ENCODE data around the gene POFUT2.

Gene POFUT2, protein sequence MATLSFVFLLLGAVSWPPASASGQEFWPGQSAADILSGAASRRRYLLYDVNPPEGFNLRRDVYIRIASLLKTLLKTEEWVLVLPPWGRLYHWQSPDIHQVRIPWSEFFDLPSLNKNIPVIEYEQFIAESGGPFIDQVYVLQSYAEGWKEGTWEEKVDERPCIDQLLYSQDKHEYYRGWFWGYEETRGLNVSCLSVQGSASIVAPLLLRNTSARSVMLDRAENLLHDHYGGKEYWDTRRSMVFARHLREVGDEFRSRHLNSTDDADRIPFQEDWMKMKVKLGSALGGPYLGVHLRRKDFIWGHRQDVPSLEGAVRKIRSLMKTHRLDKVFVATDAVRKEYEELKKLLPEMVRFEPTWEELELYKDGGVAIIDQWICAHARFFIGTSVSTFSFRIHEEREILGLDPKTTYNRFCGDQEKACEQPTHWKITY

DNA sequence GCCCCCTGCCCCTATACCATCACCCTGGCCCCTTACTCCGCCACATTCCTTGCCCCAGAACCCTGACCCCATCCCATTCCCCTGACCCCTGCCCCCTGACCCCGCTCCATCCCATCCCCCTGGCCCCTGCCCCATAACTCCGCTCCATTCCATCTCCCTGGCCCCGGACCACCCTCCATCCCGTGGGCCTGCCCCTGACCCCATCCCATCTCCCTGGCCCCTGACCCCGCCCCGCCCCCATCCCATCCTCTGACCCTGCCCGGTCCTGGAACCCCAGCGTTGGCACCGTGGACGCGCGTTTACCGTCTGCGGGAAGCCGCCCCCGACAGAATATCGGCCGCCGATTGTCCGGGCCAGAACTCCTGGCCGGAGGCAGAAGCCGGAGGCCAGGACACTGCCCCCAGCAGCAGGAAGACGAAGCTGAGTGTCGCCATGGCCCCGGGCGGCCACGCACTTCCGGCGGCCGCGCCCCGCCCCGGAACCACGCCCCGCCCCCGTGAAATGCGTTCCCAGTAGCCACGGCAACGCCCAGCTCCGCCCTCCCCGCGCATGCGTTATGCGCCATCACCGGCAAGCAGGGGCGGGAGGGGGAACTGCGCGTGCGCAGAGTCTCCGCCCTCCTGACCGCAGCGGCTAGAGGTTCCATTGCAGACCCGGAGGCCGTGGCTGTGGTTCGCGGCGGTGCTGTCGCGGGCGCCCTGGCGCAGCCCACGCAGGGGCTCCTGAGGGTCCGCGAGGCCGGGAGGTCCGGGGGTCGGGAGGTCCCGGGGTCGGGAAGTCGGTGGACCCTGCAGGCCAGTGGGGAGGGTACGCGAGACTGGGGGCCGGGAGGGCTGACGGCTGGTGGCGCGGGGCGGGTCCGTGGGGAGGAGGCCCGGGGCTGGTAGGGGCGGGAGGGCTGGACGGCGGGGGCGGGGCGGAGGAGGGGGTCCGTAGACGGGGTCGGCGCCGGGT lies at the start of gene POFUT2:
POFUT2 (minus strand) TSS at position 458 of the 954 bp plus-strand sequence; CDS start at position 434, 24 bp downstream.
- DNase-seq (ENCODE audit: low spot score): peak; percentile 96

DNA sequence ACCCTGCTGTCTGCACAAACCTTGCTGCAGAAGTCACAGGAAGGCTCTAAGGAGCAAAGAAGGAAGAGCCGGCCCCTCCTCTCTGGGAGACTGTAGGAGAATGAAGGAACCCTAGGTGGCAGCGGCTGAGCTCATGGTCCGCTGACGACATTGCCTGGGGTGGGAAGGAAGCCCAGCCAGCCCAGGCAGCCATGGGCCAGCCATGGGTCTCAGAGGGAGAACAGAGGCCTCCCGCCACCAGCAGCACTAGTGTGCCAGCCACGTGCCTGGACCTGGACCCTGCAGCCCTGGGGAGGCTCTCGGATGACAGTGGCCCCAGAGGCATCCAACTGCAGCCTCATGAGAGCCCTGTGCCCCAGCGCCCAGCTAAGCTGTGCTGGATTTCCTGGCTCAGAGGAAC lies 49.2 kb upstream of the POFUT2 start:
- DNase-seq (ENCODE audit: low spot score): no peak

DNA sequence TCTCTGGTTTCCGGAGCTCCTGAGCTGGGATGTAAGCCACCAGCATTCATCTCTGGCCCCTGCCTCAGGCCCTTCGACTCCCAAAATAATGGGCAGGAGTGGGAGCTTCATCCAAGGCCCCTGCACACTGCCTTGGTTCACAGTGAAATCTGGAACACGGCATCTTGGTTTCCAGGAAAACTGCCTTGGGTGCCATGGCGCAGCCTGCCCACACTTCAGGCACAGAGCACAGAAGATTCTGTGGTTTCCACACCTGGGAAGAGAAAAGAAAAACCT lies 48.8 kb upstream of the POFUT2 start:
- no peak for DNase-seq (ENCODE audit: low spot score)

DNA sequence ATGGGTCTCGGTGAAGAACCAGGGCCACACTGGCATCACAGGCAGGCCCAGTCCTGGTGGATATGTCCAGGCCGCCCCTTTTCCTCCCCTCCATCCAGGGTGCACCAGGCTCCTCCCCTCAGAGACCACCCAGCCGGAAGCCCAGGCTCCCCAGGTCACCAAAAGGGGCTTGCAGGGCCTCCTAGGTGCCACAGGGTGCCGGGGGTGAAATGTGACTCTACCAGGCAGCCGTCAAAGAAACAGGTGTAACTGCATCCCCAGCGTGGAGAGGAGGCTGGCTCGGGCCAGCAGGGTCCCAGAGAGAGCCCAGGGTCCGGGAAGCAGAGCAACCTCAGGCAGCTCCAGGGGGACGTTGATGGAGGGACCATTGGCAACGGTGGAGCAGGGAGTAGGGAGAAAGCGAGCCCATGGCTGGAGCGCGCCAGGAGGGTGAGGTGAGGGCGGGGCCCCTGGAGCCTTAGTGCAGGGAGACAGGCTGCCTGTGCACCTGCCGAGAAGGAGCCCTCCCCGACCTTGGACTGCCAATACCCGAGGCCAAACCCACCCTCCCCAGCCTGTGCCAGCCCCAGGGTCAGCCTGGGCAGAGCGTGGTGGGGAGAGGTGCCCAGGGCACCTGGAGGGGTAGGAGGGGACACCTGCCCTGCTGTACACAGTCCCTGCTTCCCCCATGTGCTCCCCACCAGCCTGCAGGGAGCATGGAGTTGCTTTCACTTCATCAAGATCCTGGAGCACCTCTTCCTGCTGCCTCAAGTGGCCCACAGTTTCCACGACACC lies 48.3 kb upstream of the POFUT2 start:
- DNase-seq (ENCODE audit: low spot score): no peak

DNA sequence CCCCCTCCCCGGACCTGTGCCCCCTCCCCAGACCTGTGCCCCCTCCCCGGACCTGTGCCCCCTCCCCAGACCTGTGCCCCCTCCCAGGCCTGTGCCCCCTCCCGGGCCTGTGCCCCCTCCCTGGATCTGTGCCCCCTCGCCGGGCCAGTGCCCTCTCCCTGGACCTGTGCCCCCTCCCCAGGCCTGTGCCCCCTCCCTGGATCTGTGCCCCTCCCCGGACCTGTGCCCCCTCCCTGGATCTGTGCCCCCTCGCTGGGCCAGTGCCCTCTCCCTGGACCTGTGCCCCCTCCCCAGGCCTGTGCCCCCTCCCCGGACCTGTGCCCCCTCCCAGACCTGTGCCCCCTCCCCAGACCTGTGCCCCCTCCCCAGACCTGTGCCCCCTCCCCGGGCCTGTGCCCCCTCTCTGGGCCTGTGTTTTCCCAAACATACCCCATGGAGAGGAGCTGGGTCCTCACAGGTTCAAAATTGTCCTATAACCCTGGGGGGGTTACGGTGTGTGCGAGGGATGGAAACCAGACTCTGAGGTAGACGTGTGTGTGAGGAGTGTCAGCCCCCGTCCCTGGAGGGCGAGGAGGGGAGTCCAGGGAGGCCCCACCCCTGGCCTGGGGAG lies 47.6 kb upstream of the POFUT2 start:
- no peak for DNase-seq (ENCODE audit: low spot score)

DNA sequence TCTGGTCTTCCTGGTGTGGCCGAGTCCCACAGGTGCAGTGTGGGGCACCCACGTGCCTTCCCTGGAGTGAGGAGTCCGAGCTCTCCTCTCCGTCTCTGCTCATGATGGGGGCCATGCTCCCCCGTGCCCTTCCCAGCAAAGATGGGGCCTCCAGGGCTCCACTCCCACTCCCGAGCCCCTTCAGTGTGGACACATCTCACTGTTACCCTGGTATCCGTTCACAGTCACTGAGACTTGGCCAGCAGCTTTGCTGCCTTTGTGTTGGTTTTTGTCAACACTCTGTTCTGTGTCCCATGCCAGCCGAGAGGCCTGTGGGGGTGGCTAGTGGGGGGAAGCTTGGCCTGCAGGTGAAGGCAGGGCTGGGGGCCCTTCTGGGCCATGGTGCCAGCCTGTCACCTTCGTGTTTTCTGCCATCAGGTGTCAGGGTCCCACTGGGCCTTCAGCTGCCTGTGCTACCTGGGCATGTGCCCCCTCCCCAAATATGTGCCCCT lies 46.9 kb upstream of the POFUT2 start:
- no peak for DNase-seq (ENCODE audit: low spot score)

DNA sequence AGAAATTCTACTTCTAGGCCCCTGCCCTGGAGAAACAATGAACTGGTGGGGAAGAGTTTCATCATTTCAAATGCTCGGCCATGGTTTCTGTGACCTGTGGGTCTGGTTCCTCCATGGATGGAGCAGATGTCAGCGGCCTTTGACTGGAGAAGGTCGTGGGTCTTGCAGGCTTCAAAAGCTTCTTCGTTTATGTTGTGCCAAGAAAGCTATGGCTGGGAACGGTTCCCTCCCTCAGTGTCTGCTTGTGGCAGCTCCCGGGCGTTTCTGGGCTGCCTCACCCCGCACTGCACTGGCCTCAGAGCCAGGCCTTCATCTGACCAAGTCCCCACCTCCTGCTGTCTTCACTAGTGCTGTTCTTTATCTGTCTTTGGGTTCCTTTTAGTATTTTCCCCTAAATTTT lies 46.4 kb upstream of the POFUT2 start:
- no peak for DNase-seq (ENCODE audit: low spot score)

DNA sequence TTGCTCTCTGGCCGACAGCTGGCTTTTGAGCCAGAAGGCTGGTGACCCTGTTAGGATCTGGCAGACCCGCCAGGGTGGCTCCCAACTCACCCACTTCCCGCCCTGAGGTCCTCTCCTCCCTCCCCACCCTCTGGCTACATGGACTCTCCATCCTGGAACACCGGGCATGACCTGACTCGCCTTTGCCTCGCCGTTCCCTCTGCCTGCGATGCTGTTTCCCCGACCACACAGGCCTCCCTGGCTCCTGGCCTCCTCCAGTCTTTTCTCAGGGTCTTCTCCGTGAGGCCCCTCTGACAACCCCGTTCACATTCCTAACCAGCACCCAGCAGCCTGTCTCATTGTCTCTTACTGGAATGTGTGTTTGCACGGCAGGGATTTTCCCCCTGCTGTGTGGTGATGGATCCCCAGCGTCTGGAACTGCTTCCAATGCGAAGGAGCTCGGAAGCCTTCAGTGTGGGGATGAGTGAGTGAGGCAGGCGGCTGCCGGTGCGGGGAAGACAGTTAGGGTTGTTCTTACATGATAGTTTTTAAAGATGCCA lies 46.0 kb upstream of the POFUT2 start:
- no peak for DNase-seq (ENCODE audit: low spot score)

DNA sequence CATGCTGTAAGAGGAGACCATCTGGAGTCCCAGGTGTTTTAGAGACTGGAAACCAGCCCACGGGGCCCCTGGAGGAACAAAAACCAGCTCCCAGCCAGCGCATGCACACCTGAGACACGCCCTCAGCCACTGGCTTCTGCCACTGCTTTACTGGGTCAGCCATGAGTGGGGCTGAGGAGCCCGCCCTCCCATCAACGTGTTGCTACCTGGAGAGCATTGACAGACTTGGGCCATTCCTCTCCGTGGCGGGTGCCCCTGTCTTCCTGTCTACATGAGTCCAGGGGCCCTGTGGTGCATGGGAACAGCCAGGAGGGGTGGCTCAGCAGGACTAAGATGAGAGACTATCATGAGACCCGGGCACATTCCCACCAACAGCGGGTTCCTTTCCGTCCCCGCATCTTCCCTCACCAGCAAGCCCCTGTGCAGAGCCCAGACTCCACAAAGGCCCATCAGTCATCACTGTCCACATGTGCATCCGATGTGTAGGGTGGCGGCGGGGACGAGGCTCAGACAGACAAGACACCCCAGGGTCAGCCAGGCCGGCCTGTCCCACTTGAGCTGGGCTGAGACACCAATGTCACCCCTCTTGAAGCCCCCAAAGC lies 45.4 kb upstream of the POFUT2 start:
- no peak for DNase-seq (ENCODE audit: low spot score)

DNA sequence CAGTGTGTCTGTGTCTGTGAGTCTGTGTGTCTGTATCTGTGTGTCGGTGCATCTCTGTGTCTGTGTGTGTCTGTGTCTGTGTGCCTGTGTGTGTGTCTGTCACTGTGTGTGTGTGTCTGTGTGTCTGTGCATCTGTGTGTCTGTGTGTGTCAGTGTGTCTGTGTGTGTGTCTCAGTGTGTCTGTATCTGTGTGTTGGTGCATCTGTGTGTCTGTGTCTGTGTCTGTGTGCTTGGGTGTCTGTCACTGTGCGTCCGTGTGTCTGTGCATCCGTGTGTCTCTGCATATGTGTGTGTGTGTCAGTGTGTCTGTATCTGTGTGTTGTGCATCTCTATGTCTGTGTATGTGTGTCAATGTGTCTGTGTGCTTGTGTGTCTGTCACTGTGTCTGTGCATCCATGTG lies 44.7 kb upstream of the POFUT2 start:
- no peak for DNase-seq (ENCODE audit: low spot score)

DNA sequence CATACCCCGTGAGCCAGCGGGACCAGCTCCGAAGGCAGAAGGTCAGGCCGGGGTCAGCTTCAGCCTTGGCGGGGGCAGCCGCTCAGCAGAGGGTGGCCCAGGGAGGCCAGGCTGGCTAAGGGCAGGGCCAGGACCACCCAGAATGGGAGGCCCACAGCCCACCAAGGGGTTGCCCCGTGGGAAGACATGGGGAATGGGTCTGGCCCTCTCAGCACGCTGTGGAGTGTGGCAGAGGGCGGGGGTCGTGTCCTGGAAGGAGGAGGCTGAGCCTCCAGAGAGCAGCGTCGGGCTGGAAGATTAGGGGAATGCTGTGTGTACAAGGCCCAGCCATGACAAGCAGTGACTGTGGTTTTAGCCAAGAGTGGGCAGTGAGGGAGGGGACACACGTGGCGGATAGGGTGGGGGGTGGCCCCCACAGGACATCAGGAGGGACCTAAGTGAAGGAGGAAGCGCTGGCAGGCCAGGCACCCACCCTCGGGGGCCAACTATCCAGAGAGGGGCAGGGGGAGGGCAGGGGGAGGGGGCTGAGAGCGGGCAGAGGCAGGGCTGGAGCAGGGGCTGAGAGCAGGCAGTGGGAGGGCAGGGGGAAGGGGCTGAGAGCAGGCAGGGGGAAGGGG lies 43.9 kb upstream of the POFUT2 start:
- no peak for DNase-seq (ENCODE audit: low spot score)

DNA sequence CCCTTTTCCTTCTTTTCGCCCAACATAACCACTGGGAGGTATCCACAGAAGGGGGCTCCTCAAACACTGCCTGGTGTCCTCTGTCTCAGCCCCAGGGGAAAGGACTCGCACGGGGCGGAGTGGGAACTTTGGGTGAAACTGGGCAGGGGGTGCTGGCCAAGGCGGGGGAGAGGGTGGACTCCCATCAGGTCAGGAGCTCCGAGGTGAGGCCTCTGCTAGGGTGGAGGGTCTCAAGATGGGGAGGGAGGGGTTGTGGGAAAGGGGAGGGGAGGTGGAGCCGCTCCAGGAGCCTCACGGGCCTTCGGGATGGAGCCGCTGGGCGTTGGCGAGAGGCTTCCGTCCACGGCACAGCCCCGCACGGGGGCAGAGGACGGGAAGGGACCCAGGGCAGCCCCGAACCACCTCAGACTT lies 43.2 kb upstream of the POFUT2 start:
- DNase-seq (ENCODE audit: low spot score): no peak

DNA sequence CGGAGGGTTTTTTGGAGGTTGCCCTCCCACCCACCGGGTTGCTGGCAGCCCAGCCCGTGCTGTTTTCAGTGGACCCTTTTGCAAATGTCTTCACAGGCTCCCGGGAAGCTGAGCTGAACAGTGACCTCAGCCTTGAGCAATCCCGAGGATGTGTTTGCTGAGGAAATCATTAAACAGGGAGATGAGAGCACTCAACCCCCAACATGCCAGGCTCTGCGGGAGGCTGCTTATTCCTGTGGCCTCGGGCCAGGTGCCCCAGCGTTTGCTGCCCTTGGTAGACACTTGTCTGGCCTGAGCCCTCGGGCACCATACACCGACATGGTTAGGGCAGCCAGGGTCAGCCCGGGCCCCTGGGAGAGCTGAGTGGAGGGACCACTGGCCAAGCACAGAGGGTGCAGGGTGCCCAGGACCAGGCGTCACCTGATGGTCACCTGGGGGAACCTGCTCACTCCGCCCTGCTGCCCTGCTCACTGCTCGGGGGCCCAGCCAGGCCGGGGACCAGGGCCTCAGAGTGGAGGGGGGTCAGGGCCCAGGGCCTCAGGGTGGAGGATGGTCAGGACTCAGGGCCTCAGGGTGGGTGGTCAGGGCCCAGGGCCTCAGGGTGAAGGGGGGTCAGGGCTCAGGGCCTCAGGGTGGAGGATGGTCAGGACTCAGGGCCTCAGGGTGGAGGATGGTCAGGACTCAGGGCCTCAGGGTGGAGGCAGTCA lies 42.5 kb upstream of the POFUT2 start:
- DNase-seq (ENCODE audit: low spot score): no peak

DNA sequence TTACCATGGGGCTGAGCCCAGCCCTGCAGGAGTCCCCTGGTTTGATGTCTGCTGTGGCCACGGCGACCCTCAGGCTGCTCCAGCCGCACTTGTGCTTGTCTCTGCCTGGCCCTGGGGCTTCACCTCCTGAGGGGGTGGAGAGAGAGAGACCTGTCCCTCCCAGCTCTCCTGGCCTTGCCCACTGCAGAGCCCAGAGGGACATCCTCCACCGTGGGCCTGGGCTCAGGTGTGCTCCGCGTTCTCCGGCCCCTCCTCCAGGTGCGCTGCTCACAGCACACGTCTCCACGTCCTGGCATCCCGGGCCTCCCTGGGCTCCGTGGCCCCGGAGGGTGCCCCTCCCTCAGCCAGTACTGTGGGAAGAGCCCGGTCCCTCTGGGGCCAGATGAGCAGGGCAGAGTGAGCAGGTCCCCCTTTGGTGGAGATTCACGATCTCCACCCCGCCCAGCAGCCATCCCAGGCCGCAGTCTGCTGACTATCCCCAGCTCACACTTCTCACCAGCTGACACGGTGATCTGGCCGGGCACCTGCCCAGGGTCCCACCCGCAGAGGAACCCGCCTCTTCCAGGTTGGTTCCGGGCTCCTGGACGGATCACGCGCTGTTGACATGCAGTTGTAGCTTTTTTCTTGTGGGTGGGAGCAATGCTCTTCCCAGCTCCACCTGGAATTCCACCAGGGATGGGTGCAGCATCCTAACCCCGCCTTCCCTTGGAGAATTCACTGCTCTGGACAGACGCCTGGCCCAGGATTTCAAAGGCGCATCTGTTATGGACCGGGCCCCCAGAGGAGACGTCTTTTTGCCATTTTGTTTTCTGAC lies 41.8 kb upstream of the POFUT2 start:
- no peak for DNase-seq (ENCODE audit: low spot score)

DNA sequence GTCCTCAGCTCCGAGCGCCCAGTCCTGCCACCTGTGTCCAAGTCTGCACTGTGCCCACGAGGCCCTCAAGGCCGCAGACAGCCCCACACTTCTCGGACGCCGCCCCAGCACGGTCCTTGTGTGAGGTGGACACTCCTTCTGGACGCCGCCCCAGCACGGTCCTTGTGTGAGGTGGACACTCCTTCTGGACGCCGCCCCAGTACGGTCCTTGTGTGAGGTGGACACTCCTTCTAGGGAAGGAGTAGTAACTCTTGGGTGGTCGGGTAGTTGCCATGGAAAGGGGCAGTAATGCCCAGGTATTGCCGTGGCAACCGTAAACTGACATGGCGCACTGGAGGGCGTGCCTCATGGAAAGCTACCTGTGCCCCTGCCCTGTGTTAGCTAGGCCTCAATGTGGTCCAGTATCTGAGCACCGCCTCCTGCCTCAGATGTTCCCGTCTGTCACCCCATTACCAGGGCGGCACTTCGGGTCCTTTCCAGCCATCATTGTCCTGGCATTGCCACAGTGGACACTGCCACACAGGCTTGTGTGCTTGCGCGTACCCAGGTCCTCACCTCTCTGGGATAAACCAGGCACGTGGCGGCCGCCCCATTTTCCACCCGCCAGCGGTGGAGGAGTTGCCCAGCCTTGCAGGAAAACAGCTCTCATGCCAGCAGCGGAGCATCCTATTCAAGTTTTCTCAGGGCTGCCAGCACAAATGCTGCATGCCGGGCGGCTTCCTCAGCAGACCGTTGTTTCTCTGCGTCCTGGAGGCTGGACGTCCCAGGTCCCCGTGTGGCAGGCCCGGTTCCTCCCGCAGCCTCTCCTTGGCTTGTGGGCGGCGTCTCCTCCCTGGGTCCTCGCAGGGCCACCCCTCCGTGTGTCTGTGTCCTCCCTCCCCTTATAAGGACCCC lies 40.8 kb upstream of the POFUT2 start:
- DNase-seq (ENCODE audit: low spot score): no peak

DNA sequence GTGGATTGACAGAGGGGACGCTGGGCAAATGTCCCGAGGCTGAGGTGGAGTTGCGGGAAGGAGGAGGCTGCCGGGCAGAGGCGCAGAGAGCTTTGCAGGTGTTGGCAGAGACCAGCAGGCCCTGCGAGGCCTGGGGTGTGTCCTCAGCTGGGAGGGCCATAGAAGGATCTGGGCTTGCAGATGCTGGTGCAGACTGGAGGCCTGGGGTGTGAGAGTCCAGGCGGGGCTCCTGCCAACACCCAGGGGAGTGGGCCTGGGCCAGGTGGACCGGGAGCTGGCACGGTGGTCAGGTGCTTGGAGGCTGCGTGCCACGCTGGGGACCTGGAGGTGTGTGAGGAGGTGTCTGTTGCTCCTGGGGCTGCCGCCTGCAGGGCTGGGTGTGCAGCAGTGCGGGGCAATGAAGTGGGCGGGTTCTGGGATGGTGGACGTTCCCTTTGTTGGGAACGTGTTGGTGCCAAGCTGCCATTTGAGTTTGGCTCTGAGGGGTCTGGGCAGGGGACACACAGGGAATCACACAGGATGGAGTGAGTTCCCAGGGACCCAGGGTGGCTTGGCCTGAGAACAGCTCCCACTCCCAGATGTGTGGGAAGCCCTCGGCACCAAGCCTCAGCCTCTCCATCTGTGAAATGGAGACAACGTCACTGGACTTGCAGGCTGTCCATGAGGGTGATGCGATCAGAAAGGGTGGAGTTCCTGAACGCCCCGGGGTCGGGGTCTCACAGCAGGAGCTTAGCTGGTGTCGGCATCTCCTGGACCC lies 39.9 kb upstream of the POFUT2 start:
- DNase-seq (ENCODE audit: low spot score): no peak

DNA sequence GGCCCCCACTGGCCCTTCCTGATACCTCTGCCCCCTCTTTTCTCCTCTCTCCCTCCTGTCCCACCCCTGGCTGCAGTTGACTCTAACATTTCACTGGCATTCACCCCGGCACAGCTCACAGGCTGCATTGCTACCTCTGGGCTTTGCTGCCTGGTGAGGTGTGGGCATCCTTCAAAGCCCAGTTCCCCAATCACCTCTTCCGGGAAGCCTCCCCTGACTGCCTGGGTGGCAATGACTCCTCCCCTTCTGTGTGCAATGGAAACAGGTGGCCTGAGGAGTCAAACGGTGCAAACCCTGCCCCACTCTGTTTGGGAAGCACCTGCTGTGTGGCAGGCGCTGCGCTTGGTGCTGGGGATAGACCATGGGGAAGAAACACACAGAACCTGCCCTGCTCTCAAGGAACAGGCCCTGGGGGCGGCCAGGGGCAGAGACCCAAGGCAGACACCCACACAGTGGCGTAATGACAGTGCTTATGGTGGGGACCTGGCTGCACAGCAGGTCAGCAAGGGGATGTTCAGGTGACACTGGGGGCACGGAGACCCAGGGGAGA lies 39.3 kb upstream of the POFUT2 start:
- no peak for DNase-seq (ENCODE audit: low spot score)
